Lower lobe of right lung (tissue), 2 donors: ENCODE results near the gene NCOA6. TPM values are rescaled to one million over a fixed set of nuclear protein-coding genes. Genes with fewer than 3 reads are reported as not detected.
A peak's percentile ranks its signal among the peaks of the same experiment; 100 is the strongest.

ENCODE experiments used
- ATAC-seq, 2 donors: fragments of 200-7000 bp; cut with Tn5 transposase; one replicate each; pipeline ENCODE4 v1.9.1; 2020 to 2022; ENCODE audit warnings: mild to moderate bottlenecking in 2 of 2, moderate library complexity in 2 of 2
- DNase-seq: peaks from one replicate; pipeline ENCODE4 v3.0.0-alpha.2; 2020
- H3K27ac ChIP-seq: fragments of 200-600 bp; one replicate; pipeline ENCODE4 v1.8.0; 2022
- H3K27me3 ChIP-seq: fragments of 200-600 bp; one replicate; pipeline ENCODE4 v1.8.0; 2022; ENCODE audit warnings: low read depth
- H3K36me3 ChIP-seq: fragments of 200-600 bp; one replicate; pipeline ENCODE4 v1.8.0; 2022; ENCODE audit warnings: mild to moderate bottlenecking
- H3K4me1 ChIP-seq: fragments of 200-600 bp; one replicate; pipeline ENCODE4 v1.8.0; 2022
- H3K4me3 ChIP-seq: fragments of 200-600 bp; one replicate; pipeline ENCODE4 v1.8.0; 2022; ENCODE audit warnings: mild to moderate bottlenecking
- H3K9me3 ChIP-seq: fragments of 200-600 bp; one replicate; pipeline ENCODE4 v1.8.0; 2022
- CTCF ChIP-seq: fragments of 200-600 bp; IDR thresholded peaks from one replicate; pipeline ENCODE4 v1.8.0; 2022; ENCODE audit warnings: antibody characterized with exemption, mild to moderate bottlenecking
- intact Hi-C: fragments of 100-400 bp; cut with DNase I; formaldehyde crosslinking; loops from one replicate; pipeline ENCODE4 v1.11.0; 2022
- total RNA-seq: library from RNA; stranded (reverse); fragmentation: NEBNext Ultra II Directional; extraction: Animal tissue kit (Norgen Biotek cat#: 25700); gene quantifications from one replicate; pipeline ENCODE4 v1.2.1, GENCODE V29; 2021
- donor health status: DM: no; HTN: yes; CAD: no; lungs with severe emphysema.

NCOA6 gene
- total RNA-seq, 1 donor from 2014 or later = 27.1 TPM

DNA sequence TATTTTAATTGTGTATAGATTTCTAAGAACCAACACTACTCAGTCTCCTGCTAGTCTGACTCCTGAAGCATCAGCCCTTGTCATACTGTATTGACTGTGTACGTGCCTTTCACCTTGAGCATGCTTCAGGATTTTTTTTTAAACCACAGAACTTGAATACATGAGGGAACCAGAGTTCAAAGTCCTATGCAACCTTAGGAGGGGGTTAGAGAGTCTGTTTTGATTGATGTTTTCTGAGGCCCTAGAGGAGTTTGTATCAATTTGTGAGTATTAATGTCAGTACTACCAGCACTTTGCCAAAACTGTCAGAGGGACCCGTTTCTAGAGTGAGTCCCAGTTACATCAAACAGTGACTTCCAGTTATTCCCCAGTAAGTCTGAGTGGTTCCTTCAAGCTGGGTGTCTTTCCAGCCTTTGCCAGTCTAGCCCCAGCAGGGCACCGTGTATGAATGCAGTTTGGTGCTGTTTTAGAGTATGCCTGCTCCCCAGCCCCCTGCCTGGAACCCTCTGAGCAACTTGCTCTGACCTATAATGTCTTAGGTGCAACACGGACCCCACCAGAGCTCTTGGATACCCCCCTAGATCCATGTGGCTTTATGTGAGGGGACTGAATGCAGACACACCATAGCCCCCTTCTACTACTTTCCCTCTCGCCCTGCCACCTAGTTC, 112.8 kb downstream of the NCOA6 start:
- H3K36me3 ChIP-seq = peaks cover 43% of the 10 kb centered on the region
- no peak overlapping the region for H3K4me3 ChIP-seq
- H3K9me3 ChIP-seq = no peaks in the 10 kb centered on the region
- no peak for TF ChIP-seq CTCF
- intact Hi-C loops = no loop called here
- DNase-seq (no peak), ATAC-seq (no peak)
- H3K27ac ChIP-seq = no peak overlapping the region
- H3K4me1 ChIP-seq = peaks cover 14% of the 10 kb centered on the region
- H3K27me3 ChIP-seq = no peaks in the 10 kb centered on the region

DNA sequence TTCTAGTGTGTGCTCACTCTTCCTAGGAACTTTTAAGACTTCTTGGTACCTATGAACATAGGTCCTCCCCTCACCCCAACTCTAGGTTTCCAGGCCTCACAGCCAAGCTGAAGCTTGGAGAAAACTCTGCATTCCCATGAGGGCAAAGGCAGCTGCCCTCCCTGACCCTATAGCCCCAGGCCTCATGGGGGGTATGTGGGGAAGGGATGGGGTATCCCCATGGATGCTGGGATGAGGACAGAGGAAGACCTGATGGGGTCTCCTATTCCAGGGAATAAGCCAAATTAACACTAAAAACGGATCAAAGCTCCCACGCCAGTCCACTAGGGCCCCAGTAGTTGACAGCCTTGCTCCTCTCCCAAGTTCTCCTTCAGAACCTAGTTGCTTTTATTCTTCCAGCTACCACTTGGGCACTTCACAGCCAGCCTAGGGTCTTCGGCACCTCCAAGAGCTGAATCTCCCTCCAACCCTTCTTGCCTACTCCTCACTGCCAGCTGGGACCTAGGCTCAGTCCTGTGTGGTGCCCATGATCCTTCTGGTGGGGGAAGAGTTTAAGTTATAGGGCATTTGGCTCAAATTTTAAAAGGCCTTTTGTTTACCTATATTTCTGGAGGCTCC, 113.5 kb downstream of the NCOA6 start:
- intact Hi-C loops = no loop called here
- no peak for ATAC-seq

DNA sequence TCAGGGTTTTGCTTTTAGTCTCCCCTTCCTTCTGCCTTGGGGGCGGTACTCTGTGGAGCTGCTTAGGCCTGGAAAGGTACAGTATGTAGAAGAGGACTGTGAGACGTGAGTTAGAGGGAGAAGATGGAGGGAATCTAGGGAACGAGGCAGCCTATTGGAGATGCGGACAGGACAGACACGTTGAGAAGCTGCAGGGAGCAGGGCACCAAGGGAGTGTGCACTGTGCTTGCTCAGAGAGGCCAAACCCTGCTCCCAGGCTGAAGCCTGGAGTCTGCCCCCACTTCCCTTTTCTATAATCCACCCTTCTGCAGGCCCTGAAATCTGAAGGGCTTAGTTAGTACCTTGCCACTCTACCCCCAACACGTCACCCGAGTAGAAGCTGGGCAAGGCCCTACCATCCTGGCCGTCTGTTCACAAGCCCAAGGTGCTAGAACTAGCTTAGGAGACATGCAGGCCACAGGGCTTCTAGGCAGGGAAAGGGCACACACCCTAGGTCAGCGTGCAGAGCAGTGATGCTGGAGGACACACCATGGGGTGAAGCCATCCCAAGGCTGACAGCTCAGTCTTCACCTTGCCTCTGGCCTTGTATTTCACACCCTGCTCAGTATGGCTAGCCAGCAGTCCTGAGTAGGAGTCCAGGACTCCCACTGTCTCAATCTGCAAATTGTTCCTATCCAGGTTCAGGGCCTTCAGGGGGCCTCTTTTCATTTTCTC, 114.4 kb downstream of the NCOA6 start:
- Histone ChIP-seq H3K27ac (no peak overlapping the region), H3K4me1 (peaks cover 17% of the 10 kb centered on the region), H3K36me3 (peaks cover 36% of the 10 kb centered on the region), H3K9me3 (no peaks in the 10 kb centered on the region), H3K4me3 (no peak overlapping the region), H3K27me3 (no peaks in the 10 kb centered on the region)
- no peak for ATAC-seq
- intact Hi-C loops = no loop called here
- DNase-seq = no peak
- TF ChIP-seq CTCF = no peak

More for the DNA sequence above, 113.5 kb downstream of the NCOA6 start:
- no peak for TF ChIP-seq CTCF
- no peak for DNase-seq
- H3K27ac ChIP-seq = no peak overlapping the region
- H3K36me3 ChIP-seq = peaks cover 43% of the 10 kb centered on the region
- H3K9me3 ChIP-seq = no peaks in the 10 kb centered on the region
- H3K27me3 ChIP-seq = no peaks in the 10 kb centered on the region
- peaks cover 14% of the 10 kb centered on the region for H3K4me1 ChIP-seq
- H3K4me3 ChIP-seq = no peak overlapping the region

DNA sequence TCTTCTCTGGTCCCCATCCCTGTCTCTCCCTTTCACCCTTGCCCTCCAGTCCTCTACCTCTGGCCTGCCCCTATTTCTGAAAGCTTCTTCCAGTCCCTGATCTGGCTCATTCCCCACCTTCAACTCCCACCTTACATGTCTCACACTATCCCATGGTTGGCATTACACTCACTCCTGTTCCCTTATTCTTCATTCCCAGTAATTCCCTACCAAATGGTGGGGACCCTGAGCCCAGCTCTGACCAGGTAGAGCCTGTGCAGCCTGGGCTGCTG, 114.9 kb downstream of the NCOA6 start:
- TF ChIP-seq CTCF = no peak
- Histone ChIP-seq H3K27ac (no peak overlapping the region), H3K9me3 (no peaks in the 10 kb centered on the region), H3K27me3 (no peaks in the 10 kb centered on the region), H3K4me1 (peaks cover 22% of the 10 kb centered on the region), H3K4me3 (peak overlapping the region; percentile 78), H3K36me3 (peaks cover 31% of the 10 kb centered on the region)
- ATAC-seq (no peak), DNase-seq (no peak)
- intact Hi-C loops = no loop called here

- H3K27me3 ChIP-seq = no peaks in the 10 kb centered on the region
- peak overlapping the region; percentile 83 for H3K27ac ChIP-seq
- peak; percentile 35 for TF ChIP-seq CTCF
- H3K4me3 ChIP-seq = peak overlapping the region; percentile 78
- ATAC-seq = peak; percentile 82
- H3K9me3 ChIP-seq = no peaks in the 10 kb centered on the region
- intact Hi-C loops = no loop called here
- peaks cover 26% of the 10 kb centered on the region for H3K36me3 ChIP-seq
- peaks cover 27% of the 10 kb centered on the region for H3K4me1 ChIP-seq
- DNase-seq = peak; percentile 86
These were observed 115.5 kb downstream of the NCOA6 start for GRCh38 chr20:34709831-34710567.
